Activated naive CD4-positive, alpha-beta T cell treated with anti-CD3 and anti-CD28 coated beads, Interleukin-2, amount 50 U/mL, for 24 hours (primary cell): ENCODE measurements around the gene RSAD2.
A peak's percentile ranks its signal among the peaks of the same experiment; 100 is the strongest.

ENCODE experiments used
- H3K27ac Mint-ChIP-seq: one replicate; pipeline ENCODE4 v1.8.0; 2021; ENCODE audit warnings: mild to moderate bottlenecking, mixed read lengths
- H3K27me3 Mint-ChIP-seq: one replicate; pipeline ENCODE4 v1.8.0; 2021; ENCODE audit warnings: mixed read lengths
- H3K36me3 Mint-ChIP-seq: one replicate; pipeline ENCODE4 v1.8.0; 2021; ENCODE audit warnings: mixed read lengths
- H3K4me1 Mint-ChIP-seq: one replicate; pipeline ENCODE4 v1.8.0; 2021; ENCODE audit warnings: mixed read lengths
- H3K4me3 Mint-ChIP-seq: one replicate; pipeline ENCODE4 v1.8.0; 2021; ENCODE audit warnings: mild to moderate bottlenecking, mixed read lengths
- H3K9me3 Mint-ChIP-seq: one replicate; pipeline ENCODE4 v1.8.0; 2021; ENCODE audit warnings: mixed read lengths

The RSAD2 gene

GRCh38 chr2:6924101-6924923 lies 46.7 kb downstream of the RSAD2 start:
- H3K27me3 Mint-ChIP-seq = no peaks in the 10 kb centered on the region
- no peaks in the 10 kb centered on the region for H3K9me3 Mint-ChIP-seq
- H3K4me3 Mint-ChIP-seq = peak overlapping the region; percentile 23
- H3K27ac Mint-ChIP-seq = peak overlapping the region; percentile 80
- H3K4me1 Mint-ChIP-seq = peaks cover 93% of the 10 kb centered on the region
- H3K36me3 Mint-ChIP-seq = peaks cover 15% of the 10 kb centered on the region

GRCh38 chr2:6924924-6925409 lies 47.4 kb downstream of the RSAD2 start:
- Mint-ChIP-seq H3K27ac (peak overlapping the region; percentile 96), H3K36me3 (peaks cover 14% of the 10 kb centered on the region), H3K4me3 (peak overlapping the region; percentile 26), H3K27me3 (no peaks in the 10 kb centered on the region), H3K4me1 (peaks cover 93% of the 10 kb centered on the region), H3K9me3 (no peaks in the 10 kb centered on the region)

- H3K36me3 Mint-ChIP-seq = peaks cover 14% of the 10 kb centered on the region
- peaks cover 82% of the 10 kb centered on the region for H3K4me1 Mint-ChIP-seq
These were observed 48.6 kb downstream of the RSAD2 start for GRCh38 chr2:6926071-6926732.

GRCh38 chr2:6927186-6927585 lies 49.6 kb downstream of the RSAD2 start:
- Mint-ChIP-seq H3K27me3 (no peaks in the 10 kb centered on the region), H3K27ac (no peak overlapping the region), H3K36me3 (peaks cover 20% of the 10 kb centered on the region), H3K4me1 (peaks cover 81% of the 10 kb centered on the region), H3K9me3 (no peaks in the 10 kb centered on the region), H3K4me3 (no peak overlapping the region)

More at GRCh38 chr2:6926071-6926732, 48.6 kb downstream of the RSAD2 start:
- Mint-ChIP-seq H3K4me3 (no peak overlapping the region), H3K27me3 (no peaks in the 10 kb centered on the region), H3K9me3 (no peaks in the 10 kb centered on the region), H3K27ac (no peak overlapping the region)

- no peaks in the 10 kb centered on the region for H3K27me3 Mint-ChIP-seq
- H3K4me3 Mint-ChIP-seq = no peak overlapping the region
- H3K36me3 Mint-ChIP-seq = peaks cover 20% of the 10 kb centered on the region
- no peak overlapping the region for H3K27ac Mint-ChIP-seq
- H3K9me3 Mint-ChIP-seq = no peaks in the 10 kb centered on the region
- H3K4me1 Mint-ChIP-seq = peaks cover 83% of the 10 kb centered on the region
These were observed 50.2 kb downstream of the RSAD2 start for GRCh38 chr2:6927753-6928152.

- Mint-ChIP-seq H3K4me3 (peak overlapping the region; percentile 45), H3K27me3 (no peaks in the 10 kb centered on the region), H3K9me3 (no peaks in the 10 kb centered on the region), H3K4me1 (peaks cover 83% of the 10 kb centered on the region), H3K27ac (peak overlapping the region; percentile 81), H3K36me3 (peaks cover 20% of the 10 kb centered on the region)
These were observed 50.9 kb downstream of the RSAD2 start for GRCh38 chr2:6928452-6928851.

- Mint-ChIP-seq H3K4me1 (peaks cover 82% of the 10 kb centered on the region), H3K9me3 (no peaks in the 10 kb centered on the region), H3K27ac (peak overlapping the region; percentile 52), H3K27me3 (no peaks in the 10 kb centered on the region), H3K4me3 (no peak overlapping the region), H3K36me3 (peaks cover 20% of the 10 kb centered on the region)
These were observed 51.7 kb downstream of the RSAD2 start for GRCh38 chr2:6929196-6929819.

- Mint-ChIP-seq H3K4me1 (peaks cover 81% of the 10 kb centered on the region), H3K27me3 (no peaks in the 10 kb centered on the region), H3K4me3 (no peak overlapping the region), H3K27ac (peak overlapping the region; percentile 31), H3K36me3 (peaks cover 18% of the 10 kb centered on the region), H3K9me3 (no peaks in the 10 kb centered on the region)
These were observed 53.5 kb downstream of the RSAD2 start for GRCh38 chr2:6930923-6931647.

GRCh38 chr2:6931753-6932152 lies 54.2 kb downstream of the RSAD2 start:
- H3K36me3 Mint-ChIP-seq = peaks cover 17% of the 10 kb centered on the region
- peak overlapping the region; percentile 2 for H3K4me3 Mint-ChIP-seq
- H3K27ac Mint-ChIP-seq = no peak overlapping the region
- H3K9me3 Mint-ChIP-seq = no peaks in the 10 kb centered on the region
- H3K27me3 Mint-ChIP-seq = no peaks in the 10 kb centered on the region
- peaks cover 81% of the 10 kb centered on the region for H3K4me1 Mint-ChIP-seq

- Mint-ChIP-seq H3K4me1 (peaks cover 80% of the 10 kb centered on the region), H3K4me3 (peak overlapping the region; percentile 2), H3K36me3 (peaks cover 15% of the 10 kb centered on the region), H3K9me3 (no peaks in the 10 kb centered on the region), H3K27ac (no peak overlapping the region), H3K27me3 (no peaks in the 10 kb centered on the region)
These were observed 54.6 kb downstream of the RSAD2 start for GRCh38 chr2:6932206-6932605.

- Mint-ChIP-seq H3K9me3 (no peaks in the 10 kb centered on the region), H3K4me1 (peaks cover 83% of the 10 kb centered on the region), H3K4me3 (no peak overlapping the region), H3K36me3 (peaks cover 14% of the 10 kb centered on the region), H3K27ac (peak overlapping the region; percentile 61), H3K27me3 (no peaks in the 10 kb centered on the region)
These were observed 55.3 kb downstream of the RSAD2 start for GRCh38 chr2:6932828-6933227.

- H3K4me1 Mint-ChIP-seq = peaks cover 79% of the 10 kb centered on the region
- no peaks in the 10 kb centered on the region for H3K27me3 Mint-ChIP-seq
- H3K27ac Mint-ChIP-seq = peak overlapping the region; percentile 77
These were observed 56.3 kb downstream of the RSAD2 start for GRCh38 chr2:6933911-6934310.

GRCh38 chr2:6934345-6934744 lies 56.8 kb downstream of the RSAD2 start:
- Mint-ChIP-seq H3K27me3 (no peaks in the 10 kb centered on the region), H3K9me3 (no peaks in the 10 kb centered on the region), H3K36me3 (peaks cover 9% of the 10 kb centered on the region), H3K4me3 (peak overlapping the region; percentile 1), H3K4me1 (peaks cover 79% of the 10 kb centered on the region), H3K27ac (no peak overlapping the region)

More at GRCh38 chr2:6933911-6934310, 56.3 kb downstream of the RSAD2 start:
- Mint-ChIP-seq H3K36me3 (peaks cover 9% of the 10 kb centered on the region), H3K4me3 (peak overlapping the region; percentile 37), H3K9me3 (no peaks in the 10 kb centered on the region)

GRCh38 chr2:6934758-6935651 lies 57.4 kb downstream of the RSAD2 start:
- no peaks in the 10 kb centered on the region for H3K27me3 Mint-ChIP-seq
- H3K36me3 Mint-ChIP-seq = peaks cover 9% of the 10 kb centered on the region
- no peak overlapping the region for H3K27ac Mint-ChIP-seq
- H3K4me3 Mint-ChIP-seq = peak overlapping the region; percentile 1
- H3K4me1 Mint-ChIP-seq = peaks cover 75% of the 10 kb centered on the region
- H3K9me3 Mint-ChIP-seq = no peaks in the 10 kb centered on the region
